Tibial artery (tissue), 4 donors: Measurements from ENCODE around the gene CHAC1.

Source experiments
- DNase-seq, 2 donors: peaks; one replicate each; pipeline ENCODE4 v3.0.0-alpha.2; 2019
- H3K27ac ChIP-seq, 2 donors: fragments of 200-600 bp; sonication (generic) in 1 of 2; 1 replicate in 1 of 2; 2 replicates in 1 of 2; pipeline ENCODE4 v1.5.1; 2018 to 2019; ENCODE audit warnings: mild to moderate bottlenecking in 1 of 2
- H3K27me3 ChIP-seq, 2 donors: fragments of 200-600 bp; sonication (generic) in 1 of 2; one replicate each; pipeline versions ENCODE4 v1.5.1 to v1.6.0; 2016 to 2019
- H3K36me3 ChIP-seq, 3 donors: fragments of 200-600 bp; sonication (generic) in 2 of 3; one replicate each; pipeline ENCODE4 v1.5.1; 2016 to 2019; ENCODE audit warnings: mild to moderate bottlenecking in 2 of 3
- H3K4me1 ChIP-seq, 4 donors: fragments of 200-600 bp; sonication (generic) in 2 of 4; 1 replicate in 3 of 4; 2 replicates in 1 of 4; pipeline ENCODE4 v1.5.1; 2016 to 2019
- H3K4me3 ChIP-seq, 2 donors: fragments of 200-600 bp; sonication (generic) in 1 of 2; 1 replicate in 1 of 2; 2 replicates in 1 of 2; pipeline ENCODE4 v1.5.1; 2018 to 2019; ENCODE audit warnings: mild to moderate bottlenecking in 2 of 2
- H3K9me3 ChIP-seq, 3 donors: fragments of 200-600 bp; sonication (generic) in 1 of 3; one replicate each; pipeline ENCODE4 v1.5.1; 2016 to 2019
- CTCF ChIP-seq, 2 experiments: fragments of 200-600 bp in 1 of 2; fragments of 450-650 bp in 1 of 2; IDR thresholded peaks; one replicate each; pipeline ENCODE4 v1.5.1; 2017 to 2019; ENCODE audit warnings: antibody characterized with exemption in 2 of 2, mild to moderate bottlenecking in 1 of 2, moderate library complexity in 1 of 2
- intact Hi-C: fragments of 100-400 bp; cut with DNase I; formaldehyde crosslinking; loops from one replicate; pipeline ENCODE4 v1.15.0; 2023; ENCODE audit warnings: low total_unique reads

Gene CHAC1

DNA sequence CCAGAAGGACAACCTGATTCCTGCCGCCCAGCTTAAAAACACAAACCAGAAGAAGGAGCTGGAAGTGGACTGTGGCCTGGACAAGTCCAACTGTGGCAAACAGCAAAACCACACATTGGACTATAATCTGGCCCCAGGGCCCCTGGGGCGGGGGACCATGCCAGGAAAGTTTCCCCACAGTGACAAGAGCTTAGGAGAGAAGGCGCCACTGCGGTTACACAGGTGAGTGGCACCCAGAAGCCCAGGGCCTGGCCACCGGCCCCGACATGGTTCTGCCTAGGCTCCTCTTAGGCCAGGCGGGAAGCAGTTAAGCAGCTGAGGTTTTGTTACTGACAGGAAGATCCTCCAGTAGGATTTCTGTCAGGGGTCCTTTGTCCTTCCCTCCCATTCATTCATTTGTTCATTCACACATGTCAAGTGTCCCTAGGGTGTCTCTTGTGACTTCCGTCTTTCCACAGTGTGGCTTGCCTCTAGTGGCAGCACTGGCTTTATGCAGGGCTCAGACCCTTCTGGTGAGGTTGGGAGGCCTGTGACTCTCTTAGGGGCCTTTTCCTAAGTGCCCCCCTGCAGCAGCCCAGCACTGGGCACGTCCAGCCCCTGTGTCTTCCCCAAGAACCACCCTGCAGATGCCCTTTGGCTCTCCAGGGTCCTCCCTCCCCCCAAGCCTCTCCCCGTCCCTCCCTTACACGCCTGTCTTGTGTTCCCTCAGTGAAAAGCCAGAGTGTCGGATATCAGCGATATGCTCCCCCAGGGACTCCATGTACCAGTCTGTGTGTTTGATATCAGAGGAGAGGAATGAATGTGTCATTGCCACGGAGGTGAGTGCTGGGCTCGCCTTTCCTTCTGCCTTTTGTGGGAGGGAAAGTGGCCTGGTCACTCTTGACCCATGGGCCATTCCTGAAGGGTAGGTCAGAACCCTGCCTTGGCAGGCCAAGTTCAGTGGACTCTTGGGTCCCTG is 16.3 kb upstream of the CHAC1 start:
- H3K4me3 ChIP-seq = no peak overlapping the region
- no peak for DNase-seq
- no peak for TF ChIP-seq CTCF (IDR thresholded peaks at IDR 0.05)
- H3K27me3 ChIP-seq = peaks cover 0 to 9% of the 10 kb centered on the region in 2 donors
- intact Hi-C loops = no loop called here
- no peaks in the 10 kb centered on the region for H3K9me3 ChIP-seq
- no peaks in the 10 kb centered on the region for H3K36me3 ChIP-seq
- peaks cover 0 to 37% (median 19%) of the 10 kb centered on the region in 4 donors for H3K4me1 ChIP-seq
- H3K27ac ChIP-seq = peak overlapping the region; percentile 56

GRCh38 chr15:40937762-40938535 is 15.3 kb upstream of the CHAC1 start:
- peaks cover 0 to 47% (median 26%) of the 10 kb centered on the region in 4 donors for H3K4me1 ChIP-seq
- H3K27me3 ChIP-seq = peaks cover 0 to under 1% of the 10 kb centered on the region in 2 donors
- intact Hi-C loops = no loop called here
- no peaks in the 10 kb centered on the region for H3K9me3 ChIP-seq
- no peak for DNase-seq
- TF ChIP-seq CTCF (IDR thresholded peaks at IDR 0.05) = peak; percentile 12 to 13
- H3K36me3 ChIP-seq = no peaks in the 10 kb centered on the region
- H3K27ac ChIP-seq = peak overlapping the region; percentile 56
- no peak overlapping the region for H3K4me3 ChIP-seq

DNA sequence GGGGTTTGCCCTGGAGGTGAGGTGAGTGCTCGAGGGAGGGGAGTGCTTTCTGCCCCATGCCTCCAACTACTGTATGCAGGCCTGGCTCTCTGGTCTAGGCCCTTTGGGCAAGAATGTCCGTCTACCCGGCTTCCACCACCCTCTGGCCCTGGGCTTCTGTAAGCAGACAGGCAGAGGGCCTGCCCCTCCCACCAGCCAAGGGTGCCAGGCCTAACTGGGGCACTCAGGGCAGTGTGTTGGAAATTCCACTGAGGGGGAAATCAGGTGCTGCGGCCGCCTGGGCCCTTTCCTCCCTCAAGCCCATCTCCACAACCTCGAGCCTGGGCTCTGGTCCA is 14.8 kb upstream of the CHAC1 start:
- Histone ChIP-seq H3K4me1 (peaks cover 0 to 51% (median 26%) of the 10 kb centered on the region in 4 donors), H3K27me3 (no peaks in the 10 kb centered on the region), H3K36me3 (no peaks in the 10 kb centered on the region), H3K27ac (peak overlapping the region; percentile 56), H3K9me3 (no peaks in the 10 kb centered on the region), H3K4me3 (no peak overlapping the region)
- TF ChIP-seq CTCF (IDR thresholded peaks at IDR 0.05) = no peak
- no peak for DNase-seq
- intact Hi-C loops = no loop called here

DNA sequence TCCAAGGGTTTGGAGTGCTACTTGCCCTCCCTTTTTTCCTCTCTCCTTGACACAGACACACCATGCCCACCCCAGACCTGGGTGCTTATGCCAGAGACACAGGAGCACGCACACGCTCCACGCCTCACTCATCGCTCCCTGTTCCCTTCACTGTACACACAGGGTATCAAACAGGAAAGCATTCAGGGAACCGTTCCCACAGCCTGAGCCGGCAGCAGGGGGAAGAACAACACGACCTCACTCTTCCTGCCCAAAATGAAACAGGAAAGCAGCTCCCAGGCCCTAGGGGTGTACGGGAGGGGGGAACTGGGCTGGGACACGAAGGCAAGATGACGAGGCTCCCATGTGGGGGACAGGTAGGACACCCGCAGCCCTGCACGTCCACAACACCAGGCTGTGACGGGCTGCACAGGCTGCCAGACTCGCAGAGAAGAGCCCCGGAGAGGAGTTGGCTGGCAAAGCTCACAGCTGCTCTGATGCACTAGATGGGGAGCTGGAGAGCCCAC is 12.9 kb upstream of the CHAC1 start:
- no peaks in the 10 kb centered on the region for H3K27me3 ChIP-seq
- peaks cover 0 to 51% (median 26%) of the 10 kb centered on the region in 4 donors for H3K4me1 ChIP-seq
- no peak for TF ChIP-seq CTCF (IDR thresholded peaks at IDR 0.05)
- peak overlapping the region in 1 of 2 donors; percentile 60 for H3K4me3 ChIP-seq
- DNase-seq = peak in 1 of 2 donors; percentile 39
- H3K36me3 ChIP-seq = no peaks in the 10 kb centered on the region
- H3K9me3 ChIP-seq = no peaks in the 10 kb centered on the region
- intact Hi-C loops = loop anchor here (5.0 kb wide), 2 partner anchors 33 to 82 kb away; no protein-coding TSS in a partner anchor
- peak overlapping the region; percentile 87 to 89 for H3K27ac ChIP-seq

DNA sequence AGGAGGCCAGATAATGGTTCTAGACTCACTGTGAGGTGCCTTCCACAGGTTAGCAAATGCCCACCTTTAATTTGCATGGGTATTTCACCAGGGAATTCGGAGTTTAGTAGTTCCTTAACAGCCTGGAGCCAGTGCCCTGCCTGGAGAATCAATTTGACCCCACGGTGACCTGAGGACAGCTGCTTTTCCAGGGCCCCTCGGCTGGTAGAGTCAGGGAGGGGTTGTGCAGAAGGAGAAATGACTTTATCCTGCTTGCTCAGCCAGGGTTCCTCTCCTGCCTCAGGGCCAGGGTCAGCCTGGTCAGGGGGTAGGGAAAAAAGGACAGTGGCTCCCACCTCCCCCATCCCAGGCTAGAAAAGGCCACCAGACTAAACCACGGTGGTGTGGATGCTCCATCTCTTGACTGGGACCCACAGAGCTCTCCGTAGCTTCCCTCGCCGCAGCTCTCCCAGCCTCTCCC is 12.2 kb upstream of the CHAC1 start:
- peaks cover 0 to 51% (median 26%) of the 10 kb centered on the region in 4 donors for H3K4me1 ChIP-seq
- no peaks in the 10 kb centered on the region for H3K9me3 ChIP-seq
- H3K36me3 ChIP-seq = no peaks in the 10 kb centered on the region
- DNase-seq = no peak
- intact Hi-C loops = loop anchor here (5.0 kb wide), 2 partner anchors 34 to 81 kb away; no protein-coding TSS in a partner anchor
- H3K27ac ChIP-seq = peak overlapping the region; percentile 87 to 89
- TF ChIP-seq CTCF (IDR thresholded peaks at IDR 0.05) = no peak
- H3K27me3 ChIP-seq = no peaks in the 10 kb centered on the region
- H3K4me3 ChIP-seq = peak overlapping the region; percentile 60 to 62
